ENCODE data around the gene APLP2.
"Not testable (repeated sequence)": the region's sequence is repeated elsewhere in the genome, so short reads cannot be mapped to it uniquely, and the experiment has no call there.

APLP2 gene

GRCh38 chr11:130087294-130087926 lies 17.7 kb downstream of the APLP2 start:
- no peak for TF ChIP-seq JUND (IDR thresholded peaks at IDR 0.05; ENCODE audit: low read depth)
- DNase-seq (ENCODE audit: low read depth in 1 of 2, low spot score in 1 of 2) = no peak
- in situ Hi-C loops (cut with HindIII; ENCODE audit: low pct_unique_long_range_greater_than_20kb, low sequenced_read_pairs) = no loop called here

- in situ Hi-C loops (cut with HindIII; ENCODE audit: low pct_unique_long_range_greater_than_20kb, low sequenced_read_pairs) = no loop called here
- DNase-seq (ENCODE audit: low read depth in 1 of 2, low spot score in 1 of 2) = no peak
- TF ChIP-seq JUND (IDR thresholded peaks at IDR 0.05; ENCODE audit: low read depth) = no peak
These were observed 18.5 kb downstream of the APLP2 start for GRCh38 chr11:130088217-130088616.

- peak in 1 of 2 experiments; percentile 80 for DNase-seq (ENCODE audit: low read depth in 1 of 2, low spot score in 1 of 2)
- no peak for TF ChIP-seq JUND (IDR thresholded peaks at IDR 0.05; ENCODE audit: low read depth)
- in situ Hi-C loops (cut with HindIII; ENCODE audit: low pct_unique_long_range_greater_than_20kb, low sequenced_read_pairs) = no loop called here
These were observed 19.4 kb downstream of the APLP2 start for GRCh38 chr11:130088919-130089673.

- no peak for TF ChIP-seq JUND (IDR thresholded peaks at IDR 0.05; ENCODE audit: low read depth)
- no peak for DNase-seq (ENCODE audit: low read depth in 1 of 2, low spot score in 1 of 2)
- in situ Hi-C loops (cut with HindIII; ENCODE audit: low pct_unique_long_range_greater_than_20kb, low sequenced_read_pairs) = no loop called here
These were observed 20.0 kb downstream of the APLP2 start for GRCh38 chr11:130089674-130090073.

- in situ Hi-C loops (cut with HindIII; ENCODE audit: low pct_unique_long_range_greater_than_20kb, low sequenced_read_pairs); DNase-seq (ENCODE audit: low read depth in 1 of 2, low spot score in 1 of 2): not testable (repeated sequence)
These were observed 20.8 kb downstream of the APLP2 start for GRCh38 chr11:130090517-130090916.

- in situ Hi-C loops (cut with HindIII; ENCODE audit: low pct_unique_long_range_greater_than_20kb, low sequenced_read_pairs); DNase-seq (ENCODE audit: low read depth in 1 of 2, low spot score in 1 of 2): not testable (repeated sequence)
These were observed 21.5 kb downstream of the APLP2 start for GRCh38 chr11:130091169-130091568.

GRCh38 chr11:130092661-130093060 lies 23.0 kb downstream of the APLP2 start:
- DNase-seq (ENCODE audit: low read depth in 1 of 2, low spot score in 1 of 2) = peak in 1 of 2 experiments; percentile 60
- in situ Hi-C loops (cut with HindIII; ENCODE audit: low pct_unique_long_range_greater_than_20kb, low sequenced_read_pairs) = no loop called here
- no peak for TF ChIP-seq JUND (IDR thresholded peaks at IDR 0.05; ENCODE audit: low read depth)

- in situ Hi-C loops (cut with HindIII; ENCODE audit: low pct_unique_long_range_greater_than_20kb, low sequenced_read_pairs) = no loop called here
- no peak for TF ChIP-seq JUND (IDR thresholded peaks at IDR 0.05; ENCODE audit: low read depth)
- DNase-seq (ENCODE audit: low read depth in 1 of 2, low spot score in 1 of 2) = no peak
These were observed 24.9 kb downstream of the APLP2 start for GRCh38 chr11:130094614-130095013.

GRCh38 chr11:130095326-130095725 lies 25.6 kb downstream of the APLP2 start:
- in situ Hi-C loops (cut with HindIII; ENCODE audit: low pct_unique_long_range_greater_than_20kb, low sequenced_read_pairs) = no loop called here
- DNase-seq (ENCODE audit: low read depth in 1 of 2, low spot score in 1 of 2) = no peak
- no peak for TF ChIP-seq JUND (IDR thresholded peaks at IDR 0.05; ENCODE audit: low read depth)

- no peak for DNase-seq (ENCODE audit: low read depth in 1 of 2, low spot score in 1 of 2)
- no peak for TF ChIP-seq JUND (IDR thresholded peaks at IDR 0.05; ENCODE audit: low read depth)
- in situ Hi-C loops (cut with HindIII; ENCODE audit: low pct_unique_long_range_greater_than_20kb, low sequenced_read_pairs) = no loop called here
These were observed 26.3 kb downstream of the APLP2 start for GRCh38 chr11:130096042-130096441.

GRCh38 chr11:130096823-130097222 lies 27.1 kb downstream of the APLP2 start:
- no peak for DNase-seq (ENCODE audit: low read depth in 1 of 2, low spot score in 1 of 2)
- no peak for TF ChIP-seq JUND (IDR thresholded peaks at IDR 0.05; ENCODE audit: low read depth)
- in situ Hi-C loops (cut with HindIII; ENCODE audit: low pct_unique_long_range_greater_than_20kb, low sequenced_read_pairs) = no loop called here

GRCh38 chr11:130097285-130097684 lies 27.6 kb downstream of the APLP2 start:
- TF ChIP-seq JUND (IDR thresholded peaks at IDR 0.05; ENCODE audit: low read depth) = no peak
- no peak for DNase-seq (ENCODE audit: low read depth in 1 of 2, low spot score in 1 of 2)
- in situ Hi-C loops (cut with HindIII; ENCODE audit: low pct_unique_long_range_greater_than_20kb, low sequenced_read_pairs) = no loop called here

GRCh38 chr11:130099356-130099755 lies 29.7 kb downstream of the APLP2 start:
- no peak for DNase-seq (ENCODE audit: low read depth in 1 of 2, low spot score in 1 of 2)
- no peak for TF ChIP-seq JUND (IDR thresholded peaks at IDR 0.05; ENCODE audit: low read depth)
- in situ Hi-C loops (cut with HindIII; ENCODE audit: low pct_unique_long_range_greater_than_20kb, low sequenced_read_pairs) = no loop called here

Measured in T47D (cell line).